GM12801 (cell line): Measurements from ENCODE around the gene ARHGEF1.

Source experiments
- TF ChIP-seq, protein P1 (sequence below): IDR thresholded peaks from one replicate; pipeline ENCODE4 v1.5.1; 2011; ENCODE audit warnings: control low read depth; ENCODE audit not compliant: insufficient read length; ENCODE audit errors: extremely low read depth

ARHGEF1 gene

DNA sequence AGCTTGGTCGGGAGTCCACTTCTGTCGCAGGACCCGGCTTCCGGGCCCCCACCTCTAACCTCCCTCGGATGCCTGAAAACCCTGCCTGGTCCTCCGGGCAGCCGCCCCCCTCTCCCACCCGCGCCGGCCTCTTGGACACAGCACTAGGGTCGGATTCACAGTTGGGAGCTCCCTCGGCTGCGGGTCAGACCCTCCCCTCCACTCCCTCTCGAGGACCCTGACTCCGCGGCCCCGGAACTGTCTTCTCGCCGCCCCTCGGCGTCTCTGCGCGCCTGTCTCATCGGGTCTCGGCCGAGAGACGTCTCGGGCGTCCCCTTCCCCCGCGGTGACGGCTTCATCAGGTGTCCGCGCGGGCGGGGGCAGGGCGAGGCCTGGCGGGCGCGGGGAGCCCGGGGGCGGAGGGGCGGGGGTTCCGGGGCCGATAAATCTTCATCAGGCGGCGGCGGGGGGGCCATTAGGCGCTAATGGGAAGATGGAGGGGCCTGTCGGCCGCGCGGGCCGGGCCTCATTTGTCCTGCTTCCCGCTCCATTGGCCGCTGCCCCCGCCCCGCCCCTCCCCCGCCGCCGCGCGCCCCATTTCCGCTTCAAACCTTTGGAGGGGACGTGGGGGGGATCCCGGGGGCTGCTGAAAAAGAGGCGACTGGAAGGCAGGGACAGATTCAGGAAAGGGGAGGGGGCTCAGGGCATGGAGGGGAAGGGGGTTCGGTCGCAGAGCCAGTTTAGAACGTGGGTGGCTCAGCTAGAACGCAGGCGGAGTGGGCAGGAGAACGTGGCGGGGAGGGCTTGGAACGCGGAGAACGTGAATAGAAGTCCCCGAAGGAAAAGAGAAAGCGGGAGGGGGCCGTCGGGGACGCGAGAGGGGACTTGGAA is 57.1 kb downstream of the ARHGEF1 start:
- TF ChIP-seq, protein P1, sequence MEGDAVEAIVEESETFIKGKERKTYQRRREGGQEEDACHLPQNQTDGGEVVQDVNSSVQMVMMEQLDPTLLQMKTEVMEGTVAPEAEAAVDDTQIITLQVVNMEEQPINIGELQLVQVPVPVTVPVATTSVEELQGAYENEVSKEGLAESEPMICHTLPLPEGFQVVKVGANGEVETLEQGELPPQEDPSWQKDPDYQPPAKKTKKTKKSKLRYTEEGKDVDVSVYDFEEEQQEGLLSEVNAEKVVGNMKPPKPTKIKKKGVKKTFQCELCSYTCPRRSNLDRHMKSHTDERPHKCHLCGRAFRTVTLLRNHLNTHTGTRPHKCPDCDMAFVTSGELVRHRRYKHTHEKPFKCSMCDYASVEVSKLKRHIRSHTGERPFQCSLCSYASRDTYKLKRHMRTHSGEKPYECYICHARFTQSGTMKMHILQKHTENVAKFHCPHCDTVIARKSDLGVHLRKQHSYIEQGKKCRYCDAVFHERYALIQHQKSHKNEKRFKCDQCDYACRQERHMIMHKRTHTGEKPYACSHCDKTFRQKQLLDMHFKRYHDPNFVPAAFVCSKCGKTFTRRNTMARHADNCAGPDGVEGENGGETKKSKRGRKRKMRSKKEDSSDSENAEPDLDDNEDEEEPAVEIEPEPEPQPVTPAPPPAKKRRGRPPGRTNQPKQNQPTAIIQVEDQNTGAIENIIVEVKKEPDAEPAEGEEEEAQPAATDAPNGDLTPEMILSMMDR = no peak

DNA sequence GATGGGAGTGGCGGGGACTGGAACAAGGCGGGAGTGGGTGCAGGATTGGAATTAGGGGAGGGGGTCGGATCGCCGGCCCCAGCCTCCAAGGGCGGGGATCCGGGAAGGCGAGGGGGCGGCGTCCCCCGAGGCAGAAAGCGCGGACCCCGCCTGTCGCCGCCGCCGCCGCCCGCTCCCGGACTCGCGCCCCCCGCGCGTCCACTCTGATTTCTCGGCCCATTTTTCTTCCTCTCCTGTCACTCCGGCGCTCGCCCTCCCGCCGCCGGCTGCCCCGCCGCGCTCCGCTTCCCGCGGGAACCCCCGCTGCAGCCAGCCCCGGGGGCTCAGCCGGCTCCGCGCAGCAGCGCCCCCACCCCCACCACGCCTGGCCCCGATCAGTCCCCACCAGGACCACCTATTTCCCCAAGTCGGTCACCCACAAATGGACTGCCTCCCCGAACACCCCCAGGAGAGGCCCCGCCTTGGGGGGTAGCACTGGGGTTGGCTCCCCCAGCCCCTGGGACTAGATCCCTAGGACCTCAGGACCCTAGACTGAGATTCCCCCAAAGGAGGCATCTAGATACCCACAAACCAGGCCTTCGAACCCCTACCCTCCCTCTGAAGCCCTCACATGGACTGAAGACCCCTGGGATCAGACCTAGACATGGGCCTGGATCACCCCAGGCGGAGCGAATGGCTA is 57.9 kb downstream of the ARHGEF1 start:
- TF ChIP-seq, protein P1 = no peak

DNA sequence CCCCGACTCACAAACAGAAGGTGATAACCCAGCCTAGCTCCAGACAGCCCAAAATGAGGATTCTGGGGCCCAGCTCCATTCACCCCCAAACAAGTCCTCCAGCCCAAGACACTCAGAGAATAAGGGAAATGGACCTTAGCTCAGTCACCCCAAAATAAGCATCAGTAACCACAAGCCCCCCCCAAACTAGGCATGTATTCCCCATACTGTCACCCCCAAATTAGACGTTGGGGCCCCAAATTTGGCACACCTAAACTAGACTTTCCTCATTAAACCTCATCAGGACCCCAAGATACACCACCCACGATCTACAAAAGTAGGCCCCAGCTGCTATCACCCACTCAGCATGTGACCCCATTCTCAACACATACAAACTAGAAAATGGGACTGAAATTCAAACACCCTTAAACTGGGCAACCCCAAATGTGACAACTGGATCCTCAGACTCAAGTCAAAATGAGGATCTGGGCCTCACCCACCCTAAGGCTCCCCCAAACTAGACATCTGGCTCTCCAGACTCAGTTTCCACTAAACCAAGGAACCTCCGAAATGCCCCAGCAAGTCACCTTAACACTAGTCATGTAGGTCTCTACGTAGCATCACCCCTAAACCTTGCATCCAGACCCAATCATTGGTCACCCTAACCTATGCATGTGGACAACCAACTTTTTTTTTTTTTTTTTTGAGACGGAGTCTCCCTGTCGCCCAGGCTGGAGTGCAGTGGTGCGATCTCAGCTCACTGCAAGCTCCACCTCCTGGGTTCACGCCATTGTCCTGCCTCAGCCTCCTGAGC is 58.6 kb downstream of the ARHGEF1 start:
- TF ChIP-seq, protein P1 = no peak

DNA sequence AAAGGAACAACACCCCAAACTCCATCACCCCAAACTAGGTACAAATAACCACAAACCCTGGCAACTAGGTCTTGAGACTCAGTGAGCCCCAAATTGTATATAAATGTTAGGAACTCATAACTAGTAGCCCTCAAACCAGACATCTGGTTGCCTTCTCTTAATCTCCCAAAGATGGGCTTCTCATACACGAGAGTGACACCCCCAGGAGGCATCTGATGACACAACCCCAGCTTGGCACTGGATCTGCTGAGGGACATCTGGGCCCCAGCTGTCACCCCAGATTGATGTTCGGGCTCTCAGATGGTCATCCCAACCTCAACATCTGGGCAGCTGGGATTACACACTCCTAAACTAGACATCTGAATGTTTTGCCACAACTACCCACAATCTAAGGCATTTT is 61.4 kb downstream of the ARHGEF1 start:
- TF ChIP-seq, protein P1 = no peak

DNA sequence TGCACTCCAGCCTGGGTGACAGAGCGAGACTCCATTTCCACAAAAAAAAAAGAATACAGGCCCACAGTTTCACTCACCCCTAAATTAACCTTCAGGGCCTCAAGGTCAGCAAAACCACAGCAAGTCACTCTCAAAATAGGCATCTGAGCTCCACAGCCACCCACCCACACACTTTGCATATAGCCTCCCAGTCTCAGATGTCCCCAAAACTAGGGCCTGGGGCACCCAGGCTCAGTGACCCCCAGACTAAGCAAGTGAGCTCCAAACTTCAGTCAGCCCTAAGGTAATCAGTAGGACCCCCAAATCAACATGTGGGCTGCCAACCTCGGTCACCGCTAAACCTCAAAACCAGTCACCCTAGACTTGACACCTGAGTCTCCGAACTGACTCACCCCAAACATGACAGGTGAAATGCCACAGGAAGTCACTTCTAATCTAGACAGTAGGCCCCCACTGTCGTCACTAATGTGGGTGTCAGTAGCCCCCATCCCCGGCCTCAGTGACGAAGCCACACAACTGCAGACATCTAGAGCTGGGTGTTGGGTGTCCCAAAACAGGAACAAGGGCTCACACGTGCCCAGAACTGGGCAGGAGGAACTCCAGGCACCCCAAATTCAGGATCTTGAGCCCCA is 62.3 kb downstream of the ARHGEF1 start:
- TF ChIP-seq, protein P1 = no peak

DNA sequence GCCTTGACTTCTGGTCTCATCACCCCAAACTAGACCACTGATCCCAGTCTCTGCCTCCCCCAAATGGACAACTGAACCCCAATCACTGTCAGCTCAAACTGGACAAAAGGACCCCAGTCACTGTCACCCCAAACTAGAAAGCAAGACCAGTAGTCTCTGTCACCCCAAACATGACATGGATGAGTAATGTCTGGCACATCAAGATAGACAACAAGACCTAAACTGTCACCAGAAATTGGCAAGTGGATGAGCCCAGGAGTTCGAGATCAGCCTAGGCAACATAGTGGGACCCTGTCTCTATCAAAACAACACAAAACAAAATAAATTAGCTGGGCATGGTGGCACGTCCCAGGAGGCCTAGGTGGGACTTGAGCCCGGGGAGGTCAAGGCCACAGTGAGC is 64.1 kb downstream of the ARHGEF1 start:
- TF ChIP-seq, protein P1 = no peak
